Left ventricle myocardium inferior (tissue), 1 donor: ENCODE data around the gene NMNAT2. TPM values are rescaled to one million over a fixed set of nuclear protein-coding genes. Genes with fewer than 3 reads are reported as not detected.
A peak's percentile ranks its signal among the peaks of the same experiment; 100 is the strongest.

Experiments used
- DNase-seq: peaks from one replicate; pipeline ENCODE4 v3.0.0-alpha.2; 2020
- H3K27ac ChIP-seq: fragments of 200-600 bp; replicated peaks from 2 replicates; pipeline ENCODE4 v1.8.0; 2021
- H3K27me3 ChIP-seq: fragments of 200-600 bp; 2 replicates; pipeline ENCODE4 v1.8.0; 2021; ENCODE audit warnings: low read depth
- H3K36me3 ChIP-seq: fragments of 200-600 bp; 2 replicates; pipeline ENCODE4 v1.8.0; 2021
- H3K4me1 ChIP-seq: fragments of 200-600 bp; 2 replicates; pipeline ENCODE4 v1.8.0; 2021
- H3K4me3 ChIP-seq: fragments of 200-600 bp; 2 replicates; pipeline ENCODE4 v1.8.0; 2021; ENCODE audit warnings: mild to moderate bottlenecking, moderate library complexity
- H3K9me3 ChIP-seq: fragments of 200-600 bp; replicated peaks from 2 replicates; pipeline ENCODE4 v1.8.0; 2021
- intact Hi-C: fragments of 100-400 bp; cut with micrococcal nuclease; formaldehyde crosslinking; loops from one replicate; pipeline ENCODE4 v1.11.0; 2022
- total RNA-seq: library from RNA; stranded (reverse); fragmentation: NEBNext Ultra II Directional; extraction: Animal tissue kit (Norgen Biotek cat#: 25700); gene quantifications from one replicate; pipeline ENCODE4 v1.2.1, GENCODE V29; 2021
- TF ChIP-seq, protein P1 (sequence below): fragments of 200-600 bp; IDR thresholded peaks from 2 replicates; pipeline ENCODE4 v1.8.0; 2021; ENCODE audit warnings: antibody characterized with exemption, mild to moderate bottlenecking, borderline replicate concordance
- donor health status: DM: no; HTN: yes; CAD: no; lungs with severe emphysema.

The NMNAT2 gene
- total RNA-seq, 1 donor from 2014 or later = 3.4 TPM

DNA sequence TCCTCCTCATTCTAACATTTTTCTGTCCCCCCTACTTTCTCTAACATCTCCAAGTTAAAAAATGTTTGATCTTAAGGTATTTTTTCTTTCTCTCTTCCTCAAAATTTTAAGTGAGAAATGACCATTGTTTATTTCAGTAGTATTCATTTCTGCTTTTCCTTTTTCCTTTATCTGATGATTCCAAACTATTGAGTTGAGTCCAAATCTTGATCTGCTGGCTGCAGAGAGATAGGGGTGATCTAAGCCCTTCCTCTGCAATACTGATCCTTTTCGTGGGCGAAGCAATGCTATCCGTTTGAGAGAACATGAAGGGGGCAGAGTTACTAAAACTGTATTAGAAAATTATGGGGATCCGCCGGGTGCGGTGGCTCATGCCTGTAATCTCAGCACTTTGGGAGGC is 516 bp upstream of the NMNAT2 start:
- Histone ChIP-seq H3K36me3 (no peaks in the 10 kb centered on the region), H3K27ac (no peak overlapping the region), H3K27me3 (peaks cover 76% of the 10 kb centered on the region), H3K4me3 (no peak overlapping the region), H3K9me3 (no peaks in the 10 kb centered on the region), H3K4me1 (peaks cover 23% of the 10 kb centered on the region)
- TF ChIP-seq, protein P1, sequence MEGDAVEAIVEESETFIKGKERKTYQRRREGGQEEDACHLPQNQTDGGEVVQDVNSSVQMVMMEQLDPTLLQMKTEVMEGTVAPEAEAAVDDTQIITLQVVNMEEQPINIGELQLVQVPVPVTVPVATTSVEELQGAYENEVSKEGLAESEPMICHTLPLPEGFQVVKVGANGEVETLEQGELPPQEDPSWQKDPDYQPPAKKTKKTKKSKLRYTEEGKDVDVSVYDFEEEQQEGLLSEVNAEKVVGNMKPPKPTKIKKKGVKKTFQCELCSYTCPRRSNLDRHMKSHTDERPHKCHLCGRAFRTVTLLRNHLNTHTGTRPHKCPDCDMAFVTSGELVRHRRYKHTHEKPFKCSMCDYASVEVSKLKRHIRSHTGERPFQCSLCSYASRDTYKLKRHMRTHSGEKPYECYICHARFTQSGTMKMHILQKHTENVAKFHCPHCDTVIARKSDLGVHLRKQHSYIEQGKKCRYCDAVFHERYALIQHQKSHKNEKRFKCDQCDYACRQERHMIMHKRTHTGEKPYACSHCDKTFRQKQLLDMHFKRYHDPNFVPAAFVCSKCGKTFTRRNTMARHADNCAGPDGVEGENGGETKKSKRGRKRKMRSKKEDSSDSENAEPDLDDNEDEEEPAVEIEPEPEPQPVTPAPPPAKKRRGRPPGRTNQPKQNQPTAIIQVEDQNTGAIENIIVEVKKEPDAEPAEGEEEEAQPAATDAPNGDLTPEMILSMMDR = no peak
- intact Hi-C loops = no loop called here
- DNase-seq = no peak

DNA sequence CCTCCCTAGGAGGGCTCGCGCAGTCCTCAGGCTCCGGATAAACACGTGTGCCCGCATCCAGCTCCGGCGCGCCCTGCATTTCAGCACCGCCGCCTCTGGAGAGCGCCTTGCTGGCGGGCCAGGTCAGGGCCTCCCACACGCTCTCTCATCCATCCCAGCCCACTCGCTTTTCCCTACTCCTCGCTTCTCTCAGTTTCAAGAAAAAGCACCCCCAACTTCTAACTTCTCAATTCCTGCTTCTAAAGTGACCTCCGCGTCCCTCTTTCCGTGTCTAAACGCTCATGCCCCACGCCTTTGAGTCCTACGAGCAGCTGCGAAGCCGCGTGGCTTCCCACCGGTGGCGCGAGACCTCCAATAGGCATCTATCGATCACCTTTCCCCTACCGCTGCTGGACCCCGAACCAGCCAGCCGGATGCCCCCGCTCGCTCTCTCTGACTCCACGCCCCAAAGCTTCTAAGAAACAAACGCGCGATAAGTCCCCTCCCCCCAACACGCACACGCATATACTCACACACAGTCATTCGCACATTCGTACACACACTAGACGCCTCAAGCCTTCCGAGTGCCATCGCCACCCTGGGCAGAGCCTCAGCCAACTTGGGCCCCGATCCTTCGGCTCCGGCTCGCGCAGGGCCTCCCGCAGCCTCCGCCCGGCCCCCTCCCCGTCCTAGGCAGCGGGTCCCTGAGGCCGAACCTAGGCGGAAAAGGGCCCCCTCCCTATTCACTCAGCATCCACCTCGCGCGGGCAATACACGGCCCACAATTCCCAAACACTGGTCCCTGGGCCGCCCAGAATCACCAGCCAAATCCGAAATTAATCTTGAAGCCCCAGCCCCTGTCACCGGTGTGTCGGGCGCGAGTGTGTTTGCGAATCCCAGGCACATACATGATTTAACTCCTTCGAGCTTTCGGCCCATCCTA is 1.1 kb downstream of the NMNAT2 start:
- Histone ChIP-seq H3K27ac (no peak overlapping the region), H3K27me3 (peaks cover 72% of the 10 kb centered on the region)

DNA sequence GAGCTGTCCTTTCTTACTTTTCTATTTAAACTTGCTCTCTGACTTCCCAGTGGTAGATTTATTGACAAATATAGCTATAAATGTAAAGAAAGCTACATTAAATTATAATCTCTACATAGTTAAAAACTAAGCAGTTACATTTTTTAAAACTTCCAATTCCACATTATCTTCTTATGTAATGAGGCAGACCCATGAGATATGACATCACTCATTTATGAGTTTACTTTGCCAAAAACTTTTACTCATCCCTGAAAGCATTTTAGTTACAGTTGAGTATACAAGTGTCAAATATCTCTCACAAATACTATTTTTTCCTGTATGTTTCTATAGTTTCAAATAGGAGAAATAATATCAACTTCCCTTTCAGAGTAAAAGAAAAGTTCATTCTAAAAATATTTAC is 3.8 kb downstream of the NMNAT2 start:
- intact Hi-C loops = no loop called here

More for the DNA sequence above, 1.1 kb downstream of the NMNAT2 start:
- TF ChIP-seq, protein P1 = no peak
- no peaks in the 10 kb centered on the region for H3K36me3 ChIP-seq
- no peaks in the 10 kb centered on the region for H3K9me3 ChIP-seq
- H3K4me3 ChIP-seq = peak overlapping the region; percentile 64
- intact Hi-C loops = no loop called here
- DNase-seq = peak; percentile 71
- peaks cover 23% of the 10 kb centered on the region for H3K4me1 ChIP-seq

DNA sequence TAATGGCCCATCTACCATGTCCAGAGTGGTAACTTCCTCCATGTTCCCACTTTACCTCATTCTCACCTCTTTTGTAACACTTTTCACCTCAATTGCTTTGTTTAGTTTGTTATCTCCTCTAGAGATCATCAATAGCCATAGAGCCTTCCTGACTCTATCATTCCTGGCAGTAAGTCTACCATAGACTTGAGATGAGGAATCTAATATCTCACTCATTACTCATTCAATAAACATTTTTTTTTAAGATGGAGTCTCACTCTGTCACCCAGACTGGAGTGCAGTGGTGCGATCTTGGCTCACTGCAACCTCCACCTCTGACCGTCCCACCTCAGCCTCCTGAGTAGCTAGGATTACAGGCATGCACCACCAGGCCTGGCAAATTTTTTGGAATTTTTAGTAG is 7.1 kb downstream of the NMNAT2 start:
- H3K4me3 ChIP-seq = no peak overlapping the region
- TF ChIP-seq, protein P1 = no peak
- H3K9me3 ChIP-seq = no peaks in the 10 kb centered on the region
- H3K4me1 ChIP-seq = peaks cover 14% of the 10 kb centered on the region
- H3K27me3 ChIP-seq = peaks cover 12% of the 10 kb centered on the region
- DNase-seq = no peak
- intact Hi-C loops = no loop called here
- no peaks in the 10 kb centered on the region for H3K36me3 ChIP-seq
- H3K27ac ChIP-seq = no peak overlapping the region

More for the DNA sequence above, 3.8 kb downstream of the NMNAT2 start:
- TF ChIP-seq, protein P1 = no peak
- no peaks in the 10 kb centered on the region for H3K36me3 ChIP-seq
- DNase-seq = no peak
- H3K4me3 ChIP-seq = no peak overlapping the region
- H3K27ac ChIP-seq = no peak overlapping the region
- H3K4me1 ChIP-seq = peaks cover 23% of the 10 kb centered on the region
- H3K9me3 ChIP-seq = no peaks in the 10 kb centered on the region
- H3K27me3 ChIP-seq = peaks cover 45% of the 10 kb centered on the region

DNA sequence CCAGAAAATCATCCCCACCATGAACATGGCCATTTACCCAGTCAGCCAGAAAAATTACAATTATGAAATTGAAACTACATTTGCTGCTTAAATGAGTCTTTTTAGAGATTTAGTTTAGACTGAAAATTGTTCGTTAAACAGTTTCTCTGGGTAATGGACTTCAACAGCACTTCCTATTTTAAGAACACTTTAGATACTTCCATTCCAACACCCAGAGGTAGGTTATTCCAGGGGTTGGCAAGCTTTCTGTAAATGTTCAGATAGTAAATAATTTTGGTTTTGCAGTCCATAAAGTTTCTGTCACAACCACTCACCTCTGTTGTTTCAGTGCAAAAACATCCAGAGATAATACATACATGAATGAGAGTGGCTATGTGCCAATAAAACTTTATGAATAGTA is 10.2 kb downstream of the NMNAT2 start:
- H3K27me3 ChIP-seq = no peaks in the 10 kb centered on the region
- H3K4me3 ChIP-seq = no peak overlapping the region
- TF ChIP-seq, protein P1 = no peak
- peaks cover 17% of the 10 kb centered on the region for H3K4me1 ChIP-seq
- no peak for DNase-seq
- intact Hi-C loops = no loop called here
- peak overlapping the region; percentile 75 for H3K27ac ChIP-seq
- no peaks in the 10 kb centered on the region for H3K9me3 ChIP-seq
- H3K36me3 ChIP-seq = no peaks in the 10 kb centered on the region
